Measurements from ENCODE around the gene GRPR. TPM values are rescaled to one million over a fixed set of nuclear protein-coding genes. Genes with fewer than 3 reads are reported as not detected.

The GRPR gene
- 0.35 TPM for total RNA-seq

DNA sequence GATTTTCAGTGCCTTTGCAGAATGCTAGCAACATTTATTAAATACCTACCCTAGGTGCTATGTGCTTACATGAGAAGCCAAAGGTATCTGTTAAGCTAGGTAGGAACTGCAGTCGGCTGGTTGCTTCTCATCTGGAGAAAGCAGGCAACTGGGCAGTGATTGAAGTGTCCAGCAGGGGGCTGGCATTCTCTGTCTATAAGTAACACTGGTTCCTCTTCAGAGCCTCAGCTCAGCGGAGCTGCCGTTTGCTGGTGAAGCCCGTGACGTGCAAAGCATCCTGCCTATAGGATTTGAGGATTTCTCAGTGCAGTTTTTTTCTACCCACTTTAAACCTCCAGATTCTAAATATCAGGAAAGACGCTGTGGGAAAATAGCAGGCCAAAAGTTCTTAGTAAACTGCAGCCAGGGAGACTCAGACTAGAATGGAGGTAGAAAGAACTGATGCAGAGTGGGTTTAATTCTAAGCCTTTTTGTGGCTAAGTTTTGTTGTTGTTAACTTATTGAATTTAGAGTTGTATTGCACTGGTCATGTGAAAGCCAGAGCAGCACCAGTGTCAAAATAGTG, at the start of gene GRPR:
TSS of gene GRPR (plus strand) at position 344 of the 565 bp plus-strand sequence. CDS start 389 bp downstream, outside the sequence.

DNA sequence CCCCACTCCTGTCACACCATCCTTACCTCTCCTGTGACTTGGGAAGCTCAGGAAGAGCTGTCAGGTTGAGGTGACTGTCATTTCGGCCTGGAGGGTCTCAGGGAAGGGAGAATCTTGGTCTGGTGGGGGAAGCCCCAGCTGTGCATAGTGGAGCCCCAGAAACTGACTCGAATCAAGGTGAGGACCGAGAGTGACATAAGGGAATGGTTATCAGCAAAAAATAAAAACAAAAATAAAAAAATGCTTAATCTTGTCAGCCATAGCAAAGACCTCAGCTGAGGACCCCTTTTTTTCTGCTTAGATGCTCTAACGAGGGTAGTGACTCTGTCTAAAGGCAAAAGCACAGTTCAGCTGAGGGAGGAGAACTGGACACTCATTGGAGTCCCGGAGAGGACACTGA, 43.8 kb downstream of the GRPR start, which contains the start of gene MAGEB17:
TSS of gene MAGEB17 (plus strand) at position 301 of the 400 bp plus-strand sequence. CDS start 2,902 bp downstream, outside the sequence.

Other genes starting within 250 kb of the GRPR start
- gene MAGEB17, start 43.9 kb downstream of the GRPR start, total RNA-seq: not detected

All from metanephros (tissue), 1 donor.